Osteocyte (in vitro differentiated cells): Measurements from ENCODE around the gene SMIM35. TPM values are rescaled to one million over a fixed set of nuclear protein-coding genes. Genes with fewer than 3 reads are reported as not detected.

Source experiments
- DNase-seq: peaks from one replicate; pipeline ENCODE4 v3.0.0; 2021; ENCODE audit warnings: mixed read lengths; ENCODE audit not compliant: unreplicated experiment; ENCODE audit errors: extremely low spot score
- H3K27ac Mint-ChIP-seq: one replicate; pipeline ENCODE4 v1.8.0; 2021; ENCODE audit warnings: mild to moderate bottlenecking, mixed read lengths; ENCODE audit not compliant: unreplicated experiment
- H3K27me3 Mint-ChIP-seq: one replicate; pipeline ENCODE4 v1.8.0; 2021; ENCODE audit warnings: mixed read lengths; ENCODE audit not compliant: unreplicated experiment
- H3K36me3 Mint-ChIP-seq: one replicate; pipeline ENCODE4 v1.8.0; 2021; ENCODE audit warnings: mixed read lengths; ENCODE audit not compliant: unreplicated experiment
- H3K4me1 Mint-ChIP-seq: one replicate; pipeline ENCODE4 v1.8.0; 2021; ENCODE audit warnings: mixed read lengths; ENCODE audit not compliant: unreplicated experiment
- H3K4me3 Mint-ChIP-seq: one replicate; pipeline ENCODE4 v1.8.0; 2021; ENCODE audit warnings: mild to moderate bottlenecking, moderate library complexity, mixed read lengths; ENCODE audit not compliant: unreplicated experiment
- H3K9me3 Mint-ChIP-seq: one replicate; pipeline ENCODE4 v1.8.0; 2021; ENCODE audit warnings: mixed read lengths; ENCODE audit not compliant: unreplicated experiment
- total RNA-seq: library from RNA; stranded (reverse); gene quantifications from 2 replicates; pipeline ENCODE4 v1.2.1, GENCODE V29; 2021
- TF ChIP-seq, protein P1 (sequence below): fragments of 200-600 bp; sonication (generic); IDR thresholded peaks from 2 replicates; pipeline ENCODE4 v1.5.0; 2021; ENCODE audit warnings: antibody characterized with exemption, mild to moderate bottlenecking, moderate library complexity

The SMIM35 gene
- total RNA-seq, 1 donor from 2014 or later = not detected

DNA sequence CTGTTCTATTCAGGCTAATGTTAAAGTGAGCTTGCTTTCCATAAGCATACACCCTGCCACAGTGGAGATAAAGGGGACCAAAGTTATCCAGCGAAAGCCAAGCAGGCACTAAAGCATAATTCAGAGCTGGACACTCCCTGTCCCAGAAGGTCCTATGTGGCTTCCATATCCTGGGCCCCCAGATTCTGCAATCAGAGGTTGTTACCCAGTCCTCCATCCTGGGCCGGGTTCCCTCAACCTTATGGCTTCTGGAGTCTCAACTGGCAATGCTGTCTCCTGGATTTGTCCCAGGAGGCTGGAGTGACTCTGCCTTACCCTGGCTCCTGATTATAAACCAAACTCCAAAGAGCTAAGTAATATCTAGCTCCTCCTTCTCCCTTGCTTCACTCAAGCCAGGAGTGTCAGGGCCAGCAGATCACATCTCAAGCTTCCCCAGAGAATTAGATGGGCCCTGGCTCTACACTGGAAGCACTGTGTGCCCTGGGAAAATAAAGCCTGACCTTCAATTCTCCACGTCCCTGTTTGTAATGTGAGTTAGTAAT lies 14.0 kb upstream of the SMIM35 start:
- Mint-ChIP-seq H3K9me3 (no peaks in the 10 kb centered on the region), H3K4me1 (no peaks in the 10 kb centered on the region), H3K27me3 (peaks cover 25% of the 10 kb centered on the region), H3K27ac (no peak overlapping the region), H3K4me3 (no peak overlapping the region), H3K36me3 (no peaks in the 10 kb centered on the region)
- TF ChIP-seq, protein P1, sequence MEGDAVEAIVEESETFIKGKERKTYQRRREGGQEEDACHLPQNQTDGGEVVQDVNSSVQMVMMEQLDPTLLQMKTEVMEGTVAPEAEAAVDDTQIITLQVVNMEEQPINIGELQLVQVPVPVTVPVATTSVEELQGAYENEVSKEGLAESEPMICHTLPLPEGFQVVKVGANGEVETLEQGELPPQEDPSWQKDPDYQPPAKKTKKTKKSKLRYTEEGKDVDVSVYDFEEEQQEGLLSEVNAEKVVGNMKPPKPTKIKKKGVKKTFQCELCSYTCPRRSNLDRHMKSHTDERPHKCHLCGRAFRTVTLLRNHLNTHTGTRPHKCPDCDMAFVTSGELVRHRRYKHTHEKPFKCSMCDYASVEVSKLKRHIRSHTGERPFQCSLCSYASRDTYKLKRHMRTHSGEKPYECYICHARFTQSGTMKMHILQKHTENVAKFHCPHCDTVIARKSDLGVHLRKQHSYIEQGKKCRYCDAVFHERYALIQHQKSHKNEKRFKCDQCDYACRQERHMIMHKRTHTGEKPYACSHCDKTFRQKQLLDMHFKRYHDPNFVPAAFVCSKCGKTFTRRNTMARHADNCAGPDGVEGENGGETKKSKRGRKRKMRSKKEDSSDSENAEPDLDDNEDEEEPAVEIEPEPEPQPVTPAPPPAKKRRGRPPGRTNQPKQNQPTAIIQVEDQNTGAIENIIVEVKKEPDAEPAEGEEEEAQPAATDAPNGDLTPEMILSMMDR = no peak
- DNase-seq = no peak

DNA sequence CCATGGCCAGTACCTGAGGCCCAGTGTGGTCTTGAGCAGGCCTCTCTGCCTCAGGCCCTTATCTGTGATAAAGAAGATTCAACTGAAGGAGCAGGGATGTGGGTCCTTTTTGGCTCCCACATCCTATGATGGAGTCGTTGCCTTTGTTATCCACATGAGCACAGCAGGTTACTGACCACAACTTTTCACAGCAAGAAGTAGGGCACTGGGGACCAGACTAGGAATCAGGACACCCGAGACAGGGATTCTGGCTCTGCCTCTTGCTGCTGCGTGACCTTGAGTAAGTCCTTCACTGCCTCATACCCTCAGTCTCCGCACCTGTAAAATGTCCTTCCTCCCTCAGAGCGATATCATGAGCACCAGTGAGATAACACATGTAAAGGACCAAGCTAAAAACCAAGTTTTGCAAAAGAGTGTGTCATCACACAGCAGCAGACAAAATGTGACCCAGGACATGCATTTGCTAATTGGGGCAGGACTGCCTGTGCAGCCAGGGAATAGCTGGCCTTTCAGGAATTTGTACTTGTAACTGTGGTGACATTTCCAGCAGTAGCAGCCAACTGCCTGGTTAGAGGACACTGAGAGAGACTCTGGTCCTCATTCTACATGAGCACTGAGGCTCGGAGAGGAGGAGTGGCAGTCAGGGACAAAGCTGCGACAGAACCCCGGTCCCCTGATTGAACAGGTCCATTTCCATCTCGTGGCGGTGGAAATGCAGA lies 13.2 kb upstream of the SMIM35 start:
- TF ChIP-seq, protein P1 = no peak
- Mint-ChIP-seq H3K27me3 (peaks cover 22% of the 10 kb centered on the region), H3K27ac (no peak overlapping the region), H3K9me3 (no peaks in the 10 kb centered on the region), H3K4me3 (no peak overlapping the region), H3K36me3 (no peaks in the 10 kb centered on the region), H3K4me1 (no peaks in the 10 kb centered on the region)
- no peak for DNase-seq

DNA sequence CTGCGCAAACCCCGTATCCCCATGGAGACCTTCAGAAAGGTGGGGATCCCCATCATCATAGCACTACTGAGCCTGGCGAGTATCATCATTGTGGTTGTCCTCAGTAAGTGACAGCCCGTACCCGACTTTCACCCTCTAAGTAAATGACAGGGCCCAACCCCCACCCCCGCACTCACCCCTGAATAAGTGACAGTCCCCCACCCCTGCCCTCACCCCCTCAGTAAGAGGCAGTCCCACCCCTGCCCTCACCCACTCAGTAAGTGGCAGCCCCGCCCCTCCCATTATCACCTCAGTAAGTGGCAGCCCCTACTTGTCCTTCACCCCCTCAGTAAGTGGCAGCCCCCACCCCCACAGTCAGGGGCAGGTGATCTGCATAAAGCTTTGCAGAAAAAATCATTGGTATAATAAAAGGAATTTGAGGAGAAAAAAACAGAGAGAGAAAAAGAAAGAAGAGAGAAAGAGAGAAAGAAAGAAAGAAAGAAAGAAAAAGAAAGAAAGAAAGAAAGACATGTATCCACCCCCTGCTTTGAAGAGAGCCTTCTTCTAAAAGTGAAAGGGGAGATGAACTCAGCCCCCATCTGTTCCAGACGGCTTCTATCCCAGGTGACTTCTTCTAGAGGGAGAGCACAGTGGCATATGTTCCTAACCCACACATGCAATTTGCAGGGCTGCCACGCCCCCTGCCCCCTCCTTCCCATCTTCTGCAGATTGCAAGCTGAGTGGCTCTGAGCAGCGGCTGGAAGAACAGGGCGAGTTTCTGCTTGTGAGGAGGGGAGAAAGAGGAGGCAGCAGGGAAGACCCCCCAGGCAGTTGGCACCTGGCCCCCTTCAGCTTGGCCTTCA lies 12.5 kb upstream of the SMIM35 start:
- H3K36me3 Mint-ChIP-seq = no peaks in the 10 kb centered on the region
- H3K4me1 Mint-ChIP-seq = no peaks in the 10 kb centered on the region
- no peak overlapping the region for H3K4me3 Mint-ChIP-seq

DNA sequence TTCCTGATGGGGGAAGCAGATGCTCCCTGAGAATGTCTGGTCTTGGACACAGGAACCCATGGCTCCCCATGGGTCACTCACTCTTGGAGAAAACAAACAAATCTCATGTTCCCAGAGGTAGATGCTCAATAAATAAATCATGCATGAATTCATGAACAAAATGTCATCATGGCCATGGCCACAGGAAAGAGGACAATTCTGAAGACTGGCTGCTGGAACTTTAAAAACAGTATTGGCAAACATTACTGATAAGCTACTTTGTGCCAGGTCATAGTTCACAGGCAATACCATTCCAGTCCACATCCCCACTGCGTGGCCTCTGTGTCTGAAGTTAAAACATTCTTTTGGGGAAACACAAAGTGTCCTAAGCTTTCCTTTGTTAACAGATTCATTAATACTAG lies 9.2 kb upstream of the SMIM35 start:
- Mint-ChIP-seq H3K9me3 (no peaks in the 10 kb centered on the region), H3K36me3 (no peaks in the 10 kb centered on the region), H3K4me3 (no peak overlapping the region), H3K27ac (no peak overlapping the region), H3K27me3 (peaks cover 15% of the 10 kb centered on the region), H3K4me1 (no peaks in the 10 kb centered on the region)
- TF ChIP-seq, protein P1 = no peak
- no peak for DNase-seq

More for the DNA sequence above, 12.5 kb upstream of the SMIM35 start:
- TF ChIP-seq, protein P1 = no peak
- no peak overlapping the region for H3K27ac Mint-ChIP-seq
- no peak for DNase-seq
- H3K9me3 Mint-ChIP-seq = no peaks in the 10 kb centered on the region
- peaks cover 22% of the 10 kb centered on the region for H3K27me3 Mint-ChIP-seq

DNA sequence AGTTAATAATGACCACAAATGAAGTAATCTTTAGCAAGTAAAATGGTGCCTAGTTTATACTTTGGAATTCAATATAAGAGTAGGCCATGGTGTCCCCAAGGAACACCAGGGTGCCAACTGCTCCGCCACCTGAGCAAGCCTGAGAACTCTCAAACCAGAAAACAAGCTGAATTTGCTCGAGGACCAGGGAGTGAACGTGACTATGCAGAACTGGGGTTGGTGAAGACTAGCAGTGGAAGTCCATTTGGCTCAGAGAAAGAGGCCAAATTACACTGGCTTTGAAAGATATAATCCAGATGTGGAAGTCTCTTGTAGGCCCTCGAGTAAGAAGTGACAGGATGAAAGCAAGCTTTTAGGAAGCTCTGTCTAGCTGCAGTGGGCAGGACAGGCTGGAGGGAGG lies 8.7 kb upstream of the SMIM35 start:
- Mint-ChIP-seq H3K36me3 (no peaks in the 10 kb centered on the region), H3K27ac (no peak overlapping the region), H3K9me3 (no peaks in the 10 kb centered on the region), H3K4me3 (no peak overlapping the region), H3K4me1 (no peaks in the 10 kb centered on the region), H3K27me3 (peaks cover 14% of the 10 kb centered on the region)
- DNase-seq = no peak
- TF ChIP-seq, protein P1 = no peak
